WTC11 (cell line): ENCODE results near the gene PTCD3. TPM values are rescaled to one million over a fixed set of nuclear protein-coding genes. Genes with fewer than 3 reads are reported as not detected.

Experiments
- ATAC-seq: fragments of 200-7000 bp; cut with Tn5 transposase; 2 replicates; pipeline ENCODE4 v1.10.0; 2021; ENCODE audit warnings: mild to moderate bottlenecking, moderate library complexity
- CTCF ChIA-PET: fragments of 300-600 bp; sonication (Branson Sonifier 250); formaldehyde crosslinking; loops from one replicate; lab custom pipeline; 2021; ENCODE audit warnings: antibody characterized with exemption; lab: Charles Lee
- POLR2A ChIA-PET: fragments of 350-600 bp; sonication (Branson Sonifier 250); formaldehyde crosslinking; loops from one replicate; lab custom pipeline; 2021; ENCODE audit warnings: antibody characterized with exemption; lab: Charles Lee
- DNase-seq: peaks from one replicate; pipeline ENCODE4 v3.0.0; 2021; ENCODE audit warnings: low spot score
- H3K27ac Mint-ChIP-seq: 2 replicates; pipeline ENCODE4 v1.8.0; 2021; ENCODE audit warnings: mixed read lengths
- H3K27me3 Mint-ChIP-seq: 2 replicates; pipeline ENCODE4 v1.8.0; 2021; ENCODE audit warnings: low read depth, mild to moderate bottlenecking, moderate library complexity, mixed read lengths
- H3K36me3 Mint-ChIP-seq: 2 replicates; pipeline ENCODE4 v1.8.0; 2021; ENCODE audit warnings: mixed read lengths
- H3K4me1 Mint-ChIP-seq: 2 replicates; pipeline ENCODE4 v1.8.0; 2022; ENCODE audit warnings: mixed read lengths
- H3K4me3 Mint-ChIP-seq: 2 replicates; pipeline ENCODE4 v1.8.0; 2021; ENCODE audit warnings: mild to moderate bottlenecking, moderate library complexity, mixed read lengths
- H3K9me3 Mint-ChIP-seq: 2 replicates; pipeline ENCODE4 v1.8.0; 2021; ENCODE audit warnings: mixed read lengths
- ATF1 ChIP-seq: sonication (generic); formaldehyde crosslinking; IDR thresholded peaks from 2 replicates; pipeline ENCODE4 v1.8.1; 2023; ENCODE audit warnings: mild to moderate bottlenecking, moderate library complexity, missing genetic modification reagents
- EMX1 ChIP-seq: fragments of 250-450 bp; sonication (Bioruptor Pico); IDR thresholded peaks from 2 replicates; pipeline ENCODE4 v1.8.0; 2021; ENCODE audit warnings: mild to moderate bottlenecking
- FOXP1 ChIP-seq: sonication (generic); formaldehyde crosslinking; IDR thresholded peaks from 2 replicates; pipeline ENCODE4 v1.8.0; 2022; ENCODE audit warnings: missing genetic modification reagents, mild to moderate bottlenecking, moderate library complexity, borderline replicate concordance
- GRHL2 ChIP-seq: fragments of 250-450 bp; sonication (Bioruptor Pico); IDR thresholded peaks from 2 replicates; pipeline ENCODE4 v1.8.0; 2022; ENCODE audit warnings: mild to moderate bottlenecking, moderate library complexity; ENCODE audit not compliant: insufficient replicate concordance, severe bottlenecking
- HMGA2 ChIP-seq: fragments of 250-450 bp; sonication (Bioruptor Pico); IDR thresholded peaks from 2 replicates; pipeline ENCODE4 v1.4.0; 2021; ENCODE audit warnings: mild to moderate bottlenecking, moderate library complexity
- IRF2 ChIP-seq: sonication (generic); formaldehyde crosslinking; IDR thresholded peaks from 2 replicates; pipeline ENCODE4 v1.8.0; 2022; ENCODE audit warnings: low read depth, missing genetic modification reagents, borderline replicate concordance
- JAZF1 ChIP-seq: fragments of 250-450 bp; sonication (Bioruptor Pico); IDR thresholded peaks from 2 replicates; pipeline ENCODE4 v1.9.0; 2021; ENCODE audit warnings: moderate library complexity, mild to moderate bottlenecking, inconsistent platforms
- MYBL2 ChIP-seq: sonication (generic); formaldehyde crosslinking; IDR thresholded peaks from 2 replicates; pipeline ENCODE4 v1.8.1; 2023; ENCODE audit warnings: mild to moderate bottlenecking, moderate library complexity, missing genetic modification reagents
- NFATC4 ChIP-seq: fragments of 250-450 bp; sonication (Bioruptor Pico); IDR thresholded peaks from 2 replicates; pipeline ENCODE4 v1.9.0; 2021; ENCODE audit warnings: mild to moderate bottlenecking
- NFE2L1 ChIP-seq: sonication (generic); formaldehyde crosslinking; IDR thresholded peaks from 2 replicates; pipeline ENCODE4 v1.8.1; 2023; ENCODE audit warnings: missing genetic modification reagents
- RORB ChIP-seq: fragments of 250-450 bp; sonication (Bioruptor Pico); IDR thresholded peaks from 2 replicates; pipeline ENCODE4 v1.9.0; 2021; ENCODE audit warnings: mild to moderate bottlenecking
- TCF7 ChIP-seq: sonication (generic); formaldehyde crosslinking; IDR thresholded peaks from 2 replicates; pipeline ENCODE4 v1.8.0; 2022; ENCODE audit warnings: mild to moderate bottlenecking, low read depth, missing genetic modification reagents, moderate library complexity
- ZNF121 ChIP-seq: sonication (generic); formaldehyde crosslinking; IDR thresholded peaks from 2 replicates; pipeline ENCODE4 v1.8.0; 2023; ENCODE audit warnings: missing genetic modification reagents
- ZNF219 ChIP-seq: sonication (generic); formaldehyde crosslinking; IDR thresholded peaks from 2 replicates; pipeline ENCODE4 v1.8.0; 2023; ENCODE audit warnings: missing genetic modification reagents, mild to moderate bottlenecking, borderline replicate concordance
- ZNF263 ChIP-seq: sonication (generic); formaldehyde crosslinking; IDR thresholded peaks from 2 replicates; pipeline ENCODE4 v1.8.1; 2022; ENCODE audit warnings: low read depth, mild to moderate bottlenecking, moderate library complexity, missing genetic modification reagents
- ZNF396 ChIP-seq: fragments of 250-450 bp; sonication (Bioruptor Pico); IDR thresholded peaks from 2 replicates; pipeline ENCODE4 v1.8.0; 2021; ENCODE audit warnings: mild to moderate bottlenecking, moderate library complexity, borderline replicate concordance
- total RNA-seq: library from RNA; stranded (reverse); gene quantifications from 3 replicates; pipeline ENCODE4 v1.2.3, GENCODE V29; 2021
- TF ChIP-seq, protein P1 (sequence below): sonication (generic); formaldehyde crosslinking; IDR thresholded peaks from 2 replicates; pipeline ENCODE4 v1.8.0; 2023; ENCODE audit warnings: mild to moderate bottlenecking, missing genetic modification reagents
- TF ChIP-seq, protein P2 (sequence below): sonication (generic); formaldehyde crosslinking; conservative IDR thresholded peaks from 2 replicates; pipeline ENCODE4 v1.8.1; 2022; ENCODE audit warnings: mild to moderate bottlenecking, missing genetic modification reagents
- TF ChIP-seq, protein P3 (sequence below): sonication (generic); formaldehyde crosslinking; IDR thresholded peaks from 2 replicates; pipeline ENCODE4 v1.8.1; 2023; ENCODE audit warnings: mild to moderate bottlenecking, missing genetic modification reagents
- TF ChIP-seq, protein P4 (sequence below): fragments of 250-450 bp; sonication (Bioruptor Pico); conservative IDR thresholded peaks from 2 replicates; pipeline ENCODE4 v1.9.0; 2021; ENCODE audit warnings: mild to moderate bottlenecking
- TF ChIP-seq, protein P5 (sequence below): sonication (generic); formaldehyde crosslinking; IDR thresholded peaks from 2 replicates; pipeline ENCODE4 v1.8.0; 2022; ENCODE audit warnings: mild to moderate bottlenecking, missing genetic modification reagents
- TF ChIP-seq, protein P6 (sequence below): fragments of 250-450 bp; sonication (Bioruptor Pico); IDR thresholded peaks from 2 replicates; pipeline ENCODE4 v1.9.0; 2021; ENCODE audit warnings: mild to moderate bottlenecking
- TF ChIP-seq, protein P7 (sequence below): fragments of 200-600 bp; IDR thresholded peaks from 2 replicates; pipeline ENCODE4 v1.8.0; 2022; ENCODE audit warnings: antibody characterized with exemption

The PTCD3 gene
- total RNA-seq, 1 experiment from 2014 or later, result 192 TPM

DNA sequence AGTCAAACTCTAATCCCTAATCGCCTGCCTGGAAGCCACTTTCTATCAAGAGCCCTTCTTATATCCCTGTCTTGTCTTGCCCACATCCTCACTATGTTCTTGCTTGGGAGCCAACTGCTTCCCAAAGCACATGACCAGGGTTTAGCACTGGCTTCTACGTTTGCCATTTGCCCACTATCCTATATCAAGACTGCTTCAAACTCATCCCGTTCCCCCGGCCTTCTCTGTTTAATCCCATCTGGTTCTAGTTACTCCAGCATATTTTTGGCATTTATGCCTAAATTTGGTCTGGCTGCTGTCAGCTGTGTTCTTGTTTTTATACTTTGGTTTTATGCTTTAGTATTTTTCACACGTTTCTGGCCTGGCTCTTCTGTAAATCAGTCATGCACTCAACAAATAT lies 40.5 kb upstream of the PTCD3 start (continued):
- TF ChIP-seq, protein P1, sequence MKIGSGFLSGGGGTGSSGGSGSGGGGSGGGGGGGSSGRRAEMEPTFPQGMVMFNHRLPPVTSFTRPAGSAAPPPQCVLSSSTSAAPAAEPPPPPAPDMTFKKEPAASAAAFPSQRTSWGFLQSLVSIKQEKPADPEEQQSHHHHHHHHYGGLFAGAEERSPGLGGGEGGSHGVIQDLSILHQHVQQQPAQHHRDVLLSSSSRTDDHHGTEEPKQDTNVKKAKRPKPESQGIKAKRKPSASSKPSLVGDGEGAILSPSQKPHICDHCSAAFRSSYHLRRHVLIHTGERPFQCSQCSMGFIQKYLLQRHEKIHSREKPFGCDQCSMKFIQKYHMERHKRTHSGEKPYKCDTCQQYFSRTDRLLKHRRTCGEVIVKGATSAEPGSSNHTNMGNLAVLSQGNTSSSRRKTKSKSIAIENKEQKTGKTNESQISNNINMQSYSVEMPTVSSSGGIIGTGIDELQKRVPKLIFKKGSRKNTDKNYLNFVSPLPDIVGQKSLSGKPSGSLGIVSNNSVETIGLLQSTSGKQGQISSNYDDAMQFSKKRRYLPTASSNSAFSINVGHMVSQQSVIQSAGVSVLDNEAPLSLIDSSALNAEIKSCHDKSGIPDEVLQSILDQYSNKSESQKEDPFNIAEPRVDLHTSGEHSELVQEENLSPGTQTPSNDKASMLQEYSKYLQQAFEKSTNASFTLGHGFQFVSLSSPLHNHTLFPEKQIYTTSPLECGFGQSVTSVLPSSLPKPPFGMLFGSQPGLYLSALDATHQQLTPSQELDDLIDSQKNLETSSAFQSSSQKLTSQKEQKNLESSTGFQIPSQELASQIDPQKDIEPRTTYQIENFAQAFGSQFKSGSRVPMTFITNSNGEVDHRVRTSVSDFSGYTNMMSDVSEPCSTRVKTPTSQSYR (CRISPR knock-in tag), result no peak

DNA sequence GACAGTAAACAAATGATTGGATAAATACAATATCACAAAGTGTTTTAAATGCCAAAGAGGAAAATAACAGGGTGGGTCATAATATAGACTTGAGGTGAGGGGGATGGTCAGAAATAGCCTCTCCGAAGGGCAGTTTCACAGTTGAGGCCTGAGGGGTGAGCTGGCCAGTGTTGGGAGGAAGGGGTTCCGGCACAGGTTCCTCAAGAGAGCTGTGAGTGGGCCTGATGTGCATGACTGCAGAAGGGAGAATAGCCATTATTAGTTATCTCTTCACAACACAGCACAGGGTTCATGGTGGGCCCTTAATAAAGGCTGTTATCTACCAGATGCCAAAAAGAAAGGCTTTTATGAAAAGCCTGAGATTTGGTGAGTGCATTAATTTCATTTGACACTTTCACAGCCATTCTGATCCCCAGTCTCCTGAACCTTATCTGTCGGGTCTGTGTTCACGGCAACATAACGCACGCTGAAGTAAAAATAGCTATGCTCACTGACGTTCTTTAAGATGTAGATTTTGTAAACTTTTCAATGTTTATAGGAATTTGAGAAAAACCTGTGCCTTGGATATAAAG lies 39.9 kb upstream of the PTCD3 start:
- Mint-ChIP-seq H3K9me3 (no peaks in the 10 kb centered on the region), H3K27ac (no peak overlapping the region), H3K36me3 (peaks cover 76% of the 10 kb centered on the region), H3K4me1 (no peaks in the 10 kb centered on the region), H3K4me3 (no peak overlapping the region), H3K27me3 (no peaks in the 10 kb centered on the region)
- TF ChIP-seq RORB (CRISPR knock-in tag) (no peak), IRF2 (no peak), MYBL2 (CRISPR knock-in tag) (no peak), ZNF263 (CRISPR knock-in tag) (no peak), ZNF396 (CRISPR knock-in tag) (no peak), ATF1 (CRISPR knock-in tag) (no peak), HMGA2 (CRISPR knock-in tag) (no peak), ZNF219 (no peak)
- TF ChIP-seq, protein P2, sequence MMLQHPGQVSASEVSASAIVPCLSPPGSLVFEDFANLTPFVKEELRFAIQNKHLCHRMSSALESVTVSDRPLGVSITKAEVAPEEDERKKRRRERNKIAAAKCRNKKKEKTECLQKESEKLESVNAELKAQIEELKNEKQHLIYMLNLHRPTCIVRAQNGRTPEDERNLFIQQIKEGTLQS (CRISPR knock-in tag), result no peak
- TF ChIP-seq, protein P3, sequence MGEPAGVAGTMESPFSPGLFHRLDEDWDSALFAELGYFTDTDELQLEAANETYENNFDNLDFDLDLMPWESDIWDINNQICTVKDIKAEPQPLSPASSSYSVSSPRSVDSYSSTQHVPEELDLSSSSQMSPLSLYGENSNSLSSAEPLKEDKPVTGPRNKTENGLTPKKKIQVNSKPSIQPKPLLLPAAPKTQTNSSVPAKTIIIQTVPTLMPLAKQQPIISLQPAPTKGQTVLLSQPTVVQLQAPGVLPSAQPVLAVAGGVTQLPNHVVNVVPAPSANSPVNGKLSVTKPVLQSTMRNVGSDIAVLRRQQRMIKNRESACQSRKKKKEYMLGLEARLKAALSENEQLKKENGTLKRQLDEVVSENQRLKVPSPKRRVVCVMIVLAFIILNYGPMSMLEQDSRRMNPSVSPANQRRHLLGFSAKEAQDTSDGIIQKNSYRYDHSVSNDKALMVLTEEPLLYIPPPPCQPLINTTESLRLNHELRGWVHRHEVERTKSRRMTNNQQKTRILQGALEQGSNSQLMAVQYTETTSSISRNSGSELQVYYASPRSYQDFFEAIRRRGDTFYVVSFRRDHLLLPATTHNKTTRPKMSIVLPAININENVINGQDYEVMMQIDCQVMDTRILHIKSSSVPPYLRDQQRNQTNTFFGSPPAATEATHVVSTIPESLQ (CRISPR knock-in tag), result no peak
- ChIA-PET CTCF (no interaction called here), POLR2A (no interaction called here)
- ATAC-seq, result no peak
- DNase-seq, result no peak

DNA sequence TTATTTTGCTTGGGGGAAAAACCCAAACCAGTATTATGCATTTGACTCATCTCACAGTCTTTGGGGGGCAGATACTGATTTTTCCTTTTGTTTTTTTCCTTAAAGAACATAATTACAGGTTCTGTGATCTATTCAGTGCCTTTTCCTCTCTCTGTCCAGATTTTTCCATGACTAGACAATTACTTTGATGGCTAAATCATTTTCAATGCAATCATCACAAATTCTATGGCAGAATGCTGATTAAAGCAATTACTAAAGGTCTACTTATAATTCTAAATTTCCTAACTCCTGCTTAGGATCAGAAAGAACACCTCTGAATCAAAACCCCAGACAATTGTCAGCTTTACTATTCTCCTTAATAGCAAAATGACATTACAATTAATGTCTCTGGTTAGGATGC lies 39.1 kb upstream of the PTCD3 start:
- H3K36me3 Mint-ChIP-seq, result peaks cover 78% of the 10 kb centered on the region
- ChIA-PET POLR2A (no interaction called here), CTCF (interaction anchor here (1.5 kb wide), 1 partner anchor 13 kb away, joined by 4 read pairs; no protein-coding TSS in a partner anchor)
- no peak overlapping the region for H3K27ac Mint-ChIP-seq
- no peaks in the 10 kb centered on the region for H3K4me1 Mint-ChIP-seq
- no peaks in the 10 kb centered on the region for H3K27me3 Mint-ChIP-seq
- H3K4me3 Mint-ChIP-seq, result no peak overlapping the region
- DNase-seq (no peak), ATAC-seq (no peak)
- no peaks in the 10 kb centered on the region for H3K9me3 Mint-ChIP-seq
- TF ChIP-seq, protein P4, sequence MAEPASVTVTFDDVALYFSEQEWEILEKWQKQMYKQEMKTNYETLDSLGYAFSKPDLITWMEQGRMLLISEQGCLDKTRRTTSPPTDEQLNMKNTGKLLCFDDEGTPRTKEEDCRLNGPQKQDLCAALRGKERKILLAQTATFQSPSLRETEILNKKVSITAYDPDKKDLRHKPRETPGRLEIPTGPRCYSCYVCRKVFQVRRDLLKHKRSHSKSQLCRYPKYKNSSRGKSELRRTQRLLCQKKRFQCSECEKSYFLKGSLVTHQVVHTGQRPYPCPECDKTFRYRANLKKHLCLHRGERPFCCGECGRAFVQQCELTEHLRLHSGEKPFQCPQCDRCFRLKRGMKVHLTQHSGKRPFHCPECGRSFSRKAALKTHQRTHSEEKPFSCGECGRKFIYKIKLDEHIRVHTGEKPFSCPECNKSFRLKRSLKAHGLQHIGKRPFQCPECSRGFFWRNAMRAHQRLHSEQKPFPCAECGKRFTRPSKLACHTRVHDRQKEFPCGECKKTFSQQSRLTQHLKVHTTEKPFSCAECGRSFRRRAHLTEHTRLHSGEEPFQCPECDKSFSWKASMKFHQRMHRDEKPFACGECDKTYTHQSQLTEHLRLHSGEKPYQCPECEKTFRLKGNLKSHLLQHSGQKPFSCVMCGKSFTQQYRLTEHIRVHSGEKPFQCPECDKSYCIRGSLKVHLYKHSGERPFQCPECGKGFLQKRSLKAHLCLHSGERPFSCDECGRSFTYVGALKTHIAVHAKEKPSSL (CRISPR knock-in tag), result no peak
- TF ChIP-seq, protein P5, sequence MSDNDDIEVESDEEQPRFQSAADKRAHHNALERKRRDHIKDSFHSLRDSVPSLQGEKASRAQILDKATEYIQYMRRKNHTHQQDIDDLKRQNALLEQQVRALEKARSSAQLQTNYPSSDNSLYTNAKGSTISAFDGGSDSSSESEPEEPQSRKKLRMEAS, result no peak
- TF ChIP-seq FOXP1, result no peak
- no peak for TF ChIP-seq EMX1 (CRISPR knock-in tag)
- TF ChIP-seq NFE2L1, result no peak
- TF ChIP-seq JAZF1 (CRISPR knock-in tag), result no peak
- TF ChIP-seq RORB (CRISPR knock-in tag), result no peak
- no peak for TF ChIP-seq ZNF121
- TF ChIP-seq, protein P6, sequence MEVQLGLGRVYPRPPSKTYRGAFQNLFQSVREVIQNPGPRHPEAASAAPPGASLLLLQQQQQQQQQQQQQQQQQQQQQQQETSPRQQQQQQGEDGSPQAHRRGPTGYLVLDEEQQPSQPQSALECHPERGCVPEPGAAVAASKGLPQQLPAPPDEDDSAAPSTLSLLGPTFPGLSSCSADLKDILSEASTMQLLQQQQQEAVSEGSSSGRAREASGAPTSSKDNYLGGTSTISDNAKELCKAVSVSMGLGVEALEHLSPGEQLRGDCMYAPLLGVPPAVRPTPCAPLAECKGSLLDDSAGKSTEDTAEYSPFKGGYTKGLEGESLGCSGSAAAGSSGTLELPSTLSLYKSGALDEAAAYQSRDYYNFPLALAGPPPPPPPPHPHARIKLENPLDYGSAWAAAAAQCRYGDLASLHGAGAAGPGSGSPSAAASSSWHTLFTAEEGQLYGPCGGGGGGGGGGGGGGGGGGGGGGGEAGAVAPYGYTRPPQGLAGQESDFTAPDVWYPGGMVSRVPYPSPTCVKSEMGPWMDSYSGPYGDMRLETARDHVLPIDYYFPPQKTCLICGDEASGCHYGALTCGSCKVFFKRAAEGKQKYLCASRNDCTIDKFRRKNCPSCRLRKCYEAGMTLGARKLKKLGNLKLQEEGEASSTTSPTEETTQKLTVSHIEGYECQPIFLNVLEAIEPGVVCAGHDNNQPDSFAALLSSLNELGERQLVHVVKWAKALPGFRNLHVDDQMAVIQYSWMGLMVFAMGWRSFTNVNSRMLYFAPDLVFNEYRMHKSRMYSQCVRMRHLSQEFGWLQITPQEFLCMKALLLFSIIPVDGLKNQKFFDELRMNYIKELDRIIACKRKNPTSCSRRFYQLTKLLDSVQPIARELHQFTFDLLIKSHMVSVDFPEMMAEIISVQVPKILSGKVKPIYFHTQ (CRISPR knock-in tag), result no peak
- TF ChIP-seq TCF7 (CRISPR knock-in tag), result no peak
- no peak for TF ChIP-seq GRHL2
- no peak for TF ChIP-seq NFATC4 (CRISPR knock-in tag)
- TF ChIP-seq, protein P7, sequence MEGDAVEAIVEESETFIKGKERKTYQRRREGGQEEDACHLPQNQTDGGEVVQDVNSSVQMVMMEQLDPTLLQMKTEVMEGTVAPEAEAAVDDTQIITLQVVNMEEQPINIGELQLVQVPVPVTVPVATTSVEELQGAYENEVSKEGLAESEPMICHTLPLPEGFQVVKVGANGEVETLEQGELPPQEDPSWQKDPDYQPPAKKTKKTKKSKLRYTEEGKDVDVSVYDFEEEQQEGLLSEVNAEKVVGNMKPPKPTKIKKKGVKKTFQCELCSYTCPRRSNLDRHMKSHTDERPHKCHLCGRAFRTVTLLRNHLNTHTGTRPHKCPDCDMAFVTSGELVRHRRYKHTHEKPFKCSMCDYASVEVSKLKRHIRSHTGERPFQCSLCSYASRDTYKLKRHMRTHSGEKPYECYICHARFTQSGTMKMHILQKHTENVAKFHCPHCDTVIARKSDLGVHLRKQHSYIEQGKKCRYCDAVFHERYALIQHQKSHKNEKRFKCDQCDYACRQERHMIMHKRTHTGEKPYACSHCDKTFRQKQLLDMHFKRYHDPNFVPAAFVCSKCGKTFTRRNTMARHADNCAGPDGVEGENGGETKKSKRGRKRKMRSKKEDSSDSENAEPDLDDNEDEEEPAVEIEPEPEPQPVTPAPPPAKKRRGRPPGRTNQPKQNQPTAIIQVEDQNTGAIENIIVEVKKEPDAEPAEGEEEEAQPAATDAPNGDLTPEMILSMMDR, result no peak
